Body of pancreas (tissue), 4 donors: ENCODE results near the gene NSUN6.

ENCODE experiments used
- POLR2A ChIP-seq, 3 donors: fragments of 450-650 bp; IDR thresholded peaks; one replicate each; pipeline ENCODE4 v1.6.1; 2016; ENCODE audit warnings: antibody characterized with exemption in 3 of 3, mild to moderate bottlenecking in 2 of 3
- TF ChIP-seq, protein P1 (sequence below), 7 experiments: fragments of 450-650 bp in 4 of 7; fragments of 200-600 bp in 3 of 7; sonication (generic) in 3 of 7; IDR thresholded peaks; one replicate each; pipeline ENCODE4 v1.5.1; 2016 to 2019; ENCODE audit warnings: antibody characterized with exemption in 7 of 7

- TF ChIP-seq, protein P1, sequence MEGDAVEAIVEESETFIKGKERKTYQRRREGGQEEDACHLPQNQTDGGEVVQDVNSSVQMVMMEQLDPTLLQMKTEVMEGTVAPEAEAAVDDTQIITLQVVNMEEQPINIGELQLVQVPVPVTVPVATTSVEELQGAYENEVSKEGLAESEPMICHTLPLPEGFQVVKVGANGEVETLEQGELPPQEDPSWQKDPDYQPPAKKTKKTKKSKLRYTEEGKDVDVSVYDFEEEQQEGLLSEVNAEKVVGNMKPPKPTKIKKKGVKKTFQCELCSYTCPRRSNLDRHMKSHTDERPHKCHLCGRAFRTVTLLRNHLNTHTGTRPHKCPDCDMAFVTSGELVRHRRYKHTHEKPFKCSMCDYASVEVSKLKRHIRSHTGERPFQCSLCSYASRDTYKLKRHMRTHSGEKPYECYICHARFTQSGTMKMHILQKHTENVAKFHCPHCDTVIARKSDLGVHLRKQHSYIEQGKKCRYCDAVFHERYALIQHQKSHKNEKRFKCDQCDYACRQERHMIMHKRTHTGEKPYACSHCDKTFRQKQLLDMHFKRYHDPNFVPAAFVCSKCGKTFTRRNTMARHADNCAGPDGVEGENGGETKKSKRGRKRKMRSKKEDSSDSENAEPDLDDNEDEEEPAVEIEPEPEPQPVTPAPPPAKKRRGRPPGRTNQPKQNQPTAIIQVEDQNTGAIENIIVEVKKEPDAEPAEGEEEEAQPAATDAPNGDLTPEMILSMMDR (IDR thresholded peaks at IDR 0.05) = no peak
- no peak for TF ChIP-seq POLR2A (IDR thresholded peaks at IDR 0.05)
These were observed 153.5 kb downstream of the NSUN6 start for GRCh38 chr10:18497806-18498369.
